SK-N-SH (cell line): Measurements from ENCODE around the gene SLC4A9. TPM values are rescaled to one million over a fixed set of nuclear protein-coding genes. Genes with fewer than 3 reads are reported as not detected.
A peak's percentile ranks its signal among the peaks of the same experiment; 100 is the strongest.

Experiments used
- CTCF ChIA-PET: fragments of 300-600, 350-600 bp; formaldehyde crosslinking; extraction: SDS; loops from one replicate; lab custom pipeline; 2021; lab: Yijun Ruan, JAX
- POLR2A ChIA-PET: fragments of 350-600 bp; sonication (Branson Sonifier 250); formaldehyde crosslinking; extraction: SDS; loops from one replicate; lab custom pipeline; 2020; ENCODE audit warnings: antibody characterized with exemption, inconsistent platforms; lab: Yijun Ruan, JAX
- DNase-seq: peaks from one replicate; pipeline ENCODE4 v3.0.0; 2012
- H2AFZ ChIP-seq: fragments of 200-600 bp; sonication (generic); 2 replicates; pipeline ENCODE4 v1.8.1; 2016; ENCODE audit warnings: antibody characterized with exemption, mild to moderate bottlenecking, low read depth
- H3F3A ChIP-seq: fragments of 200-600 bp; sonication (generic); replicated peaks from 2 replicates; pipeline ENCODE3; 2016; ENCODE audit warnings: antibody characterized with exemption, mild to moderate bottlenecking; ENCODE audit not compliant: insufficient read depth
- H3K27ac ChIP-seq, 2 experiments: fragments of 200-500 bp in 1 of 2; fragments of 200-600 bp in 1 of 2; sonication (Bioruptor generic) in 1 of 2; sonication (generic), shearing (Covaris generic) in 1 of 2; 2 replicates each; pipeline versions ENCODE4 v1.5.1 to v1.6.1; 2014 to 2016; ENCODE audit warnings: low read depth in 2 of 2, inconsistent platforms in 1 of 2, low read length in 1 of 2, mild to moderate bottlenecking in 1 of 2, mixed read lengths in 1 of 2
- H3K27me3 ChIP-seq: fragments of 200-600 bp; sonication (generic), shearing (Covaris generic); 2 replicates; pipeline ENCODE4 v1.6.1; 2016; ENCODE audit warnings: mixed run types; ENCODE audit not compliant: insufficient read depth
- H3K36me3 ChIP-seq, 2 experiments: fragments of 200-500 bp in 1 of 2; fragments of 200-600 bp in 1 of 2; sonication (Bioruptor generic) in 1 of 2; sonication (generic) in 1 of 2; replicated peaks in 1 of 2; 2 replicates each; pipeline versions ENCODE3 to v1.5.1; 2014 to 2016; ENCODE audit warnings: low read length in 1 of 2, mild to moderate bottlenecking in 1 of 2; ENCODE audit not compliant: insufficient read depth in 2 of 2, control insufficient read depth in 1 of 2
- H3K4me1 ChIP-seq, 2 experiments: fragments of 200-500 bp in 1 of 2; fragments of 200-600 bp in 1 of 2; sonication (Bioruptor generic) in 1 of 2; sonication (generic), shearing (Covaris generic) in 1 of 2; 2 replicates each; pipeline versions ENCODE4 v1.5.1 to v1.6.1; 2014 to 2016; ENCODE audit warnings: low read depth in 1 of 2, low read length in 1 of 2, mixed run types in 1 of 2; ENCODE audit not compliant: insufficient read depth in 2 of 2, control insufficient read depth in 1 of 2
- H3K4me2 ChIP-seq: fragments of 200-600 bp; sonication (generic), shearing (Covaris generic); 2 replicates; pipeline ENCODE4 v1.6.1; 2017; ENCODE audit warnings: mixed run types
- H3K4me3 ChIP-seq, 2 experiments: fragments of 200-500 bp in 1 of 2; fragments of 200-600 bp in 1 of 2; sonication (Bioruptor generic) in 1 of 2; sonication (generic), shearing (Covaris generic) in 1 of 2; 2 replicates each; pipeline versions ENCODE4 v1.5.1 to v1.8.1; 2014 to 2016; ENCODE audit warnings: low read depth in 2 of 2, inconsistent platforms in 1 of 2, low read length in 1 of 2, mild to moderate bottlenecking in 1 of 2, mixed read lengths in 1 of 2, moderate library complexity in 1 of 2
- H3K79me2 ChIP-seq: fragments of 200-600 bp; sonication (generic); 2 replicates; pipeline ENCODE4 v1.8.1; 2017; ENCODE audit warnings: mild to moderate bottlenecking; ENCODE audit not compliant: insufficient read depth
- H3K9ac ChIP-seq: fragments of 200-600 bp; sonication (generic); 2 replicates; pipeline ENCODE4 v1.6.1; 2017; ENCODE audit warnings: mixed run types
- H3K9me2 ChIP-seq: fragments of 200-600 bp; sonication (generic); 2 replicates; pipeline ENCODE4 v1.6.1; 2017; ENCODE audit warnings: mixed run types
- H3K9me3 ChIP-seq: fragments of 200-600 bp; sonication (generic); 2 replicates; pipeline ENCODE4 v1.6.1; 2017; ENCODE audit warnings: mixed run types, mild to moderate bottlenecking, moderate library complexity
- H4K20me1 ChIP-seq: fragments of 200-600 bp; sonication (generic); 2 replicates; pipeline ENCODE4 v1.6.1; 2017; ENCODE audit warnings: mild to moderate bottlenecking, mixed run types; ENCODE audit not compliant: insufficient read depth
- FOXJ3 ChIP-seq: sonication (generic); formaldehyde crosslinking; IDR thresholded peaks from 2 replicates; pipeline ENCODE4 v1.5.1; 2020; ENCODE audit warnings: mild to moderate bottlenecking, missing genetic modification reagents
- NFIC ChIP-seq: IDR thresholded peaks from 2 replicates; pipeline ENCODE4 v1.4.0; 2012; ENCODE audit warnings: borderline replicate concordance
- POLR2AphosphoS5 ChIP-seq: IDR thresholded peaks from 2 replicates; pipeline ENCODE4 v1.6.1; 2012; ENCODE audit warnings: low read depth, low read length
- RXRA ChIP-seq: IDR thresholded peaks from 2 replicates; pipeline ENCODE4 v1.4.0; 2012; ENCODE audit warnings: low read depth, mild to moderate bottlenecking, borderline replicate concordance
- SIN3A ChIP-seq: IDR thresholded peaks from 2 replicates; pipeline ENCODE4 v1.6.1; 2012; ENCODE audit warnings: low read depth, mild to moderate bottlenecking, low read length, moderate library complexity, borderline replicate concordance
- TAF1 ChIP-seq: IDR thresholded peaks from 2 replicates; pipeline ENCODE4 v1.6.1; 2012; ENCODE audit warnings: low read depth, mild to moderate bottlenecking, low read length, moderate library complexity, borderline replicate concordance
- WGBS: methylation state at CpG from one replicate; pipeline ENCODE4 v1.1.6; 2017; ENCODE audit warnings: low lambda C conversion rate; 5-methylcytosine and 5-hydroxymethylcytosine counted together
- polyA plus RNA-seq, 3 experiments: library from polyadenylated mRNA; depleted of rRNA; stranded (reverse); fragments of >200 nt; gene quantifications; 2 replicates each; pipeline ENCODE4 v1.2.3, GENCODE V29; 2012
- TF ChIP-seq, protein P1 (sequence below): IDR thresholded peaks from 2 replicates; pipeline ENCODE4 v1.4.0; 2012; ENCODE audit warnings: low read depth
- TF ChIP-seq, protein P2 (sequence below): fragments of 150-350 bp; IDR thresholded peaks from 2 replicates; pipeline ENCODE4 v1.6.1; 2016; ENCODE audit warnings: mild to moderate bottlenecking, low read depth, low read length
- TF ChIP-seq, protein P3 (sequence below): fragments of 200-600 bp; sonication (generic); IDR thresholded peaks from 2 replicates; pipeline ENCODE4 v1.6.1; 2017; ENCODE audit warnings: antibody characterized with exemption, mild to moderate bottlenecking, moderate library complexity
- TF ChIP-seq, protein P4 (sequence below): IDR thresholded peaks from 2 replicates; pipeline ENCODE4; 2012

Gene SLC4A9
- polyA plus RNA-seq, 1 of the 3 experiments (the other 2 are of a cell fraction): 0.02 TPM

DNA sequence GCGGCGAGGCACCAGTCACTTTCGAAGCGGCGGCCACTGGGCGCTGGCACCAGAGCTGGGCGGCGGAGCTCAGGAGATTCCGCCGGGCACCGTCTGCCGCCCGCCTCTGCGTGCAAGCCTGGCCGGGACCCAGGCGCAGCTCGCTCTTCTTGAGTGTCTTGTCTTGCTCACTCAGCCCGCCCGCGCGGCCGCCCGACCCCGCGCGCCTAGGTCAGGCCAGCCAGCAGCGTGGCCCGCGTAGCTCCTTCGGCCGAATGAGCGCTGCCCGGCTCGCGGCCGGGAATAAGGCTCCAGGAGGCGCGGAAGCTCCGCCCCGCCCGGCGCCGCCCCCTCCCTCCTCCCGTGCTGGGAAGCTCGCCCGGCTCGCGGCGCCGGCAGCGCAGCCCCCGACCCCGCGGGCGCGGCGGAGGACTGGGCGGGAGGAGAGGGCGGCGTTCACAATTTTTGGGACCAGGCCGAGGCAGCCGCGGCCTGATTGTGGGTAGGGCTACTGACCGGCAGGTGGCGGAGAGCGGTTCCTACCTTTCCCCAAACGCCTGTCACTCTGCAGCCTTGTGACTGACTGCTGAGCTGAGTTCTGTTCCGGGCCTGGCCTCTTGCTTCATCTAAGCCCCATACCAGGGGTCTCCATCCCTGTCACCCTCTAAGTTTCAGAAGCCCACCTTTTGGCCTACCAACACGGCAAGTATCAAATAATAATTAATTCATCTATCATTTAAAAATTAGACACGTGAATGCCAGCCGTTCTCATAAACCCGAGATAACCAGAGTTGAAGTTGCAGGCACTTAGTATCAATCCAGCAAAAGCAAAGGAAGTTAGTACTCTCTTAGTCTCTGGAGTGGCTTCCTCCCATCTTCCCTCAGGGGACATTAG, 13.4 kb upstream of the SLC4A9 start, which contains the start of gene HBEGF:
TSS of gene HBEGF (minus strand) at position 256 of the 874 bp plus-strand sequence. CDS start 275 bp downstream, outside the sequence.
- H3K9me3 ChIP-seq: no peaks in the 10 kb centered on the region
- peaks cover 12 to 32% of the 10 kb centered on the region in 2 experiments for H3K4me1 ChIP-seq
- peak within 1 kb of the TSS; percentile 55 to 75; a peak in 3 of 4 replicates for H3K27ac ChIP-seq
- peak within 1 kb of the TSS; percentile 87 for H3K9ac ChIP-seq
- ChIA-PET POLR2A (interaction anchor here (0.8 to 2.3 kb wide), 8 partner anchors 8 to 172 kb away, joined by 3 to 13 read pairs (median 4); partner anchors contain the start of genes ANKHD1 and CYSTM1), CTCF (interaction anchor here (0.6 to 15.0 kb wide), 37 partner anchors 8 to 379 kb away, joined by 3 to 418 read pairs (median 5); partner anchors contain the start of genes CYSTM1, PFDN1 and SRA1)
- H3K4me2 ChIP-seq: peak within 1 kb of the TSS; percentile 94
- TF ChIP-seq NFIC (0 out of 2 replicates have a peak, but pooled peaks have one; percentile 12), TAF1 (peak; percentile 59; the same call in 1 of the 2 replicates), POLR2AphosphoS5 (peak; percentile 72), FOXJ3 (CRISPR knock-in tag) (no peak), SIN3A (0 out of 2 replicates have a peak, but pooled peaks have one; percentile 16), RXRA (no peak)
- TF ChIP-seq, protein P1, sequence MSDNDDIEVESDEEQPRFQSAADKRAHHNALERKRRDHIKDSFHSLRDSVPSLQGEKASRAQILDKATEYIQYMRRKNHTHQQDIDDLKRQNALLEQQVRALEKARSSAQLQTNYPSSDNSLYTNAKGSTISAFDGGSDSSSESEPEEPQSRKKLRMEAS: 0 out of 2 replicates have a peak, but pooled peaks have one; percentile 8
- TF ChIP-seq, protein P2, sequence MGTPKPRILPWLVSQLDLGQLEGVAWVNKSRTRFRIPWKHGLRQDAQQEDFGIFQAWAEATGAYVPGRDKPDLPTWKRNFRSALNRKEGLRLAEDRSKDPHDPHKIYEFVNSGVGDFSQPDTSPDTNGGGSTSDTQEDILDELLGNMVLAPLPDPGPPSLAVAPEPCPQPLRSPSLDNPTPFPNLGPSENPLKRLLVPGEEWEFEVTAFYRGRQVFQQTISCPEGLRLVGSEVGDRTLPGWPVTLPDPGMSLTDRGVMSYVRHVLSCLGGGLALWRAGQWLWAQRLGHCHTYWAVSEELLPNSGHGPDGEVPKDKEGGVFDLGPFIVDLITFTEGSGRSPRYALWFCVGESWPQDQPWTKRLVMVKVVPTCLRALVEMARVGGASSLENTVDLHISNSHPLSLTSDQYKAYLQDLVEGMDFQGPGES: no peak
- TF ChIP-seq, protein P3, sequence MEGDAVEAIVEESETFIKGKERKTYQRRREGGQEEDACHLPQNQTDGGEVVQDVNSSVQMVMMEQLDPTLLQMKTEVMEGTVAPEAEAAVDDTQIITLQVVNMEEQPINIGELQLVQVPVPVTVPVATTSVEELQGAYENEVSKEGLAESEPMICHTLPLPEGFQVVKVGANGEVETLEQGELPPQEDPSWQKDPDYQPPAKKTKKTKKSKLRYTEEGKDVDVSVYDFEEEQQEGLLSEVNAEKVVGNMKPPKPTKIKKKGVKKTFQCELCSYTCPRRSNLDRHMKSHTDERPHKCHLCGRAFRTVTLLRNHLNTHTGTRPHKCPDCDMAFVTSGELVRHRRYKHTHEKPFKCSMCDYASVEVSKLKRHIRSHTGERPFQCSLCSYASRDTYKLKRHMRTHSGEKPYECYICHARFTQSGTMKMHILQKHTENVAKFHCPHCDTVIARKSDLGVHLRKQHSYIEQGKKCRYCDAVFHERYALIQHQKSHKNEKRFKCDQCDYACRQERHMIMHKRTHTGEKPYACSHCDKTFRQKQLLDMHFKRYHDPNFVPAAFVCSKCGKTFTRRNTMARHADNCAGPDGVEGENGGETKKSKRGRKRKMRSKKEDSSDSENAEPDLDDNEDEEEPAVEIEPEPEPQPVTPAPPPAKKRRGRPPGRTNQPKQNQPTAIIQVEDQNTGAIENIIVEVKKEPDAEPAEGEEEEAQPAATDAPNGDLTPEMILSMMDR: peak; percentile 43
- TF ChIP-seq, protein P4, sequence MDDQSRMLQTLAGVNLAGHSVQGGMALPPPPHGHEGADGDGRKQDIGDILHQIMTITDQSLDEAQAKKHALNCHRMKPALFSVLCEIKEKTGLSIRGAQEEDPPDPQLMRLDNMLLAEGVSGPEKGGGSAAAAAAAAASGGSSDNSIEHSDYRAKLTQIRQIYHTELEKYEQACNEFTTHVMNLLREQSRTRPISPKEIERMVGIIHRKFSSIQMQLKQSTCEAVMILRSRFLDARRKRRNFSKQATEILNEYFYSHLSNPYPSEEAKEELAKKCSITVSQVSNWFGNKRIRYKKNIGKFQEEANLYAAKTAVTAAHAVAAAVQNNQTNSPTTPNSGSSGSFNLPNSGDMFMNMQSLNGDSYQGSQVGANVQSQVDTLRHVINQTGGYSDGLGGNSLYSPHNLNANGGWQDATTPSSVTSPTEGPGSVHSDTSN: peak; percentile 57
- H3K27me3 ChIP-seq: no peaks in the 10 kb centered on the region
- peak within 1 kb of the TSS; percentile 72 to 86 for H3K4me3 ChIP-seq
- WGBS: 35% methylated on average over 6 of the region's 72 CpGs
- peaks cover 0 to 16% of the 10 kb centered on the region in 2 experiments for H3K36me3 ChIP-seq
- H3K9me2 ChIP-seq: no peaks in the 10 kb centered on the region
- H3F3A ChIP-seq: peaks cover 8% of the 10 kb centered on the region
- DNase-seq: peak; percentile 96
- peaks cover 48% of the 10 kb centered on the region for H3K79me2 ChIP-seq
- H4K20me1 ChIP-seq: peaks cover 17% of the 10 kb centered on the region
- peak within 1 kb of the TSS; percentile 50 for H2AFZ ChIP-seq
